Pancreas (tissue), 10 donors: Measurements from ENCODE around the gene OSBPL10. TPM values are rescaled to one million over a fixed set of nuclear protein-coding genes. Genes with fewer than 3 reads are reported as not detected.

ENCODE experiments used
- ATAC-seq, 4 donors: fragments of 200-7000 bp; cut with Tn5 transposase; one replicate each; pipeline versions ENCODE4 v1.8.0 to v1.9.1; 2020; ENCODE audit warnings: mild to moderate bottlenecking in 4 of 4, moderate library complexity in 4 of 4
- DNase-seq, 6 donors: peaks; one replicate each; pipeline ENCODE4 v3.0.0-alpha.2; 2020
- FAIRE-seq: peaks from 2 replicates; lab custom pipeline; 2012; peaks lifted over from hg19 to GRCh38; lab: Jason Lieb, UNC
- H3K27ac ChIP-seq, 4 donors: fragments of 200-600 bp; sonication (generic); 1 replicate in 3 of 4; 2 replicates in 1 of 4; pipeline versions ENCODE4 v1.5.0 to v1.8.0; 2020
- H3K27me3 ChIP-seq, 4 donors: fragments of 200-600 bp; one replicate each; pipeline ENCODE4 v1.8.0; 2021
- H3K36me3 ChIP-seq, 3 donors: fragments of 200-600 bp; sonication (generic) in 1 of 3; one replicate each; pipeline versions ENCODE4 v1.5.0 to v1.8.0; 2020 to 2021
- H3K4me1 ChIP-seq, 3 donors: fragments of 200-600 bp; one replicate each; pipeline ENCODE4 v1.8.0; 2021
- H3K4me3 ChIP-seq, 4 donors: fragments of 200-600 bp; sonication (generic) in 2 of 4; one replicate each; pipeline versions ENCODE4 v1.5.0 to v1.8.0; 2020 to 2021
- H3K9me3 ChIP-seq, 4 donors: fragments of 200-600 bp; one replicate each; pipeline ENCODE4 v1.8.0; 2021
- CTCF ChIP-seq, 4 donors: fragments of 200-600 bp; sonication (generic) in 3 of 4; IDR thresholded peaks; one replicate each; pipeline versions ENCODE4 v1.5.0 to v1.8.0; 2021; ENCODE audit warnings: antibody characterized with exemption in 4 of 4
- WGBS, 2 donors: extraction: QIAGEN DNeasy Blood & Tissue Kit; methylation state at CpG; one replicate each; pipeline ENCODE4 v1.1.7; 2013; 5-methylcytosine and 5-hydroxymethylcytosine counted together
- intact Hi-C, 3 donors: fragments of 100-400 bp; cut with DNase I; formaldehyde crosslinking; loops; one replicate each; pipeline versions ENCODE4 v1.11.1 to v1.14.2; 2022
- polyA plus RNA-seq, 2 donors: library from polyadenylated mRNA; stranded (reverse); fragments of 200-250 nt; gene quantifications; one replicate each; pipeline ENCODE4 v1.2.3, GENCODE V29; 2013
- total RNA-seq, 6 donors: library from RNA; stranded (reverse); fragmentation: NEBNext Ultra II Directional in 4 of 6; extraction: Animal tissue kit (Norgen Biotek cat#: 25700) in 4 of 6; gene quantifications; one replicate each; pipeline versions ENCODE4 v1.2.1 to v1.2.4, GENCODE V29; 2021 to 2023
- donor health status: healthy with polysubstance abuse.
- donor health status: DM: no; HTN: no; CAD: no; lungs with moderate emphysema.
- donor health status: DM: no; HTN: no; CAD: no.
- donor health status: control.
- donor health status: control.
- donor health status: Bipolar disorder and iron deficiency.
- donor health status: DM: yes; HTN: yes; CAD: no.
- donor health status: DM: no; HTN: no; CAD: no.
- donor health status: DM: no; HTN: no; CAD: no.
- donor health status: DM: yes; HTN: yes; CAD: no.

Gene OSBPL10
- total and polyA plus RNA-seq, 8 donors, result 0.57 to 4.0 (median 2.2) TPM

- ATAC-seq, result peak in 2 of 4 donors; percentile 23 to 57
- no peak overlapping the region for H3K4me3 ChIP-seq
- DNase-seq, result no peak
- H3K27ac ChIP-seq, result no peak overlapping the region
- H3K4me1 ChIP-seq, result peaks cover 0 to 6% (median 0%) of the 10 kb centered on the region in 3 donors
- no peaks in the 10 kb centered on the region for H3K9me3 ChIP-seq
- TF ChIP-seq CTCF (IDR thresholded peaks at IDR 0.05), result no peak
- intact Hi-C loops, result no loop called here
- no peaks in the 10 kb centered on the region for H3K27me3 ChIP-seq
- 48 to 51% methylated on average over 6 of the region's 6 CpGs for WGBS, 2 donors
- no peak for FAIRE-seq
- H3K36me3 ChIP-seq, result no peaks in the 10 kb centered on the region
Observed at GRCh38 chr3:31848163-31848818, 132.8 kb downstream of the OSBPL10 start.

GRCh38 chr3:31847760-31848159 is 133.3 kb downstream of the OSBPL10 start:
- no peaks in the 10 kb centered on the region for H3K36me3 ChIP-seq
- ATAC-seq, result no peak
- WGBS, 2 donors, result 98% methylated on average over 6 of the region's 6 CpGs
- H3K9me3 ChIP-seq, result no peaks in the 10 kb centered on the region
- no peak for TF ChIP-seq CTCF (IDR thresholded peaks at IDR 0.05)
- FAIRE-seq, result no peak
- H3K27ac ChIP-seq, result no peak overlapping the region
- H3K4me3 ChIP-seq, result no peak overlapping the region
- H3K27me3 ChIP-seq, result no peaks in the 10 kb centered on the region
- peaks cover 0 to 6% (median 0%) of the 10 kb centered on the region in 3 donors for H3K4me1 ChIP-seq
- intact Hi-C loops, result no loop called here
- DNase-seq, result no peak

GRCh38 chr3:31841515-31841914 is 139.5 kb downstream of the OSBPL10 start:
- no peak for TF ChIP-seq CTCF (IDR thresholded peaks at IDR 0.05)

GRCh38 chr3:31840252-31840651 is 140.8 kb downstream of the OSBPL10 start:
- ATAC-seq (no peak), DNase-seq (no peak), FAIRE-seq (no peak)
- no peaks in the 10 kb centered on the region for H3K27me3 ChIP-seq
- H3K36me3 ChIP-seq, result no peaks in the 10 kb centered on the region
- no peak overlapping the region for H3K27ac ChIP-seq
- intact Hi-C loops, result no loop called here
- H3K4me1 ChIP-seq, result no peaks in the 10 kb centered on the region
- no peaks in the 10 kb centered on the region for H3K9me3 ChIP-seq
- no peak overlapping the region for H3K4me3 ChIP-seq
- 91 to 98% methylated on average over 4 of the region's 4 CpGs for WGBS, 2 donors
- TF ChIP-seq CTCF (IDR thresholded peaks at IDR 0.05), result no peak

More at GRCh38 chr3:31841515-31841914, 139.5 kb downstream of the OSBPL10 start:
- 80 to 87% methylated on average over 2 of the region's 2 CpGs for WGBS, 2 donors
- FAIRE-seq (no peak), ATAC-seq (no peak), DNase-seq (no peak)
- Histone ChIP-seq H3K27ac (no peak overlapping the region), H3K27me3 (no peaks in the 10 kb centered on the region), H3K4me1 (no peaks in the 10 kb centered on the region), H3K4me3 (no peak overlapping the region), H3K36me3 (no peaks in the 10 kb centered on the region), H3K9me3 (no peaks in the 10 kb centered on the region)
- intact Hi-C loops, result no loop called here

GRCh38 chr3:31839144-31839917 is 141.7 kb downstream of the OSBPL10 start:
- ATAC-seq (no peak), DNase-seq (no peak), FAIRE-seq (no peak)
- WGBS, 2 donors, result 78 to 85% methylated on average over 2 of the region's 2 CpGs
- Histone ChIP-seq H3K4me1 (no peaks in the 10 kb centered on the region), H3K4me3 (no peak overlapping the region), H3K27ac (no peak overlapping the region), H3K9me3 (no peaks in the 10 kb centered on the region), H3K27me3 (no peaks in the 10 kb centered on the region), H3K36me3 (no peaks in the 10 kb centered on the region)
- TF ChIP-seq CTCF (IDR thresholded peaks at IDR 0.05), result no peak
- intact Hi-C loops, result no loop called here
